GM21423 (cell line): ENCODE measurements around the gene ST3GAL4.

ENCODE experiments used
- ATAC-seq: cut with Tn5 transposase; IDR thresholded peaks from one replicate; pipeline ENCODE4 v1.9.1; 2021; ENCODE audit warnings: mild to moderate bottlenecking, moderate library complexity; ENCODE audit not compliant: unreplicated experiment

Gene ST3GAL4

DNA sequence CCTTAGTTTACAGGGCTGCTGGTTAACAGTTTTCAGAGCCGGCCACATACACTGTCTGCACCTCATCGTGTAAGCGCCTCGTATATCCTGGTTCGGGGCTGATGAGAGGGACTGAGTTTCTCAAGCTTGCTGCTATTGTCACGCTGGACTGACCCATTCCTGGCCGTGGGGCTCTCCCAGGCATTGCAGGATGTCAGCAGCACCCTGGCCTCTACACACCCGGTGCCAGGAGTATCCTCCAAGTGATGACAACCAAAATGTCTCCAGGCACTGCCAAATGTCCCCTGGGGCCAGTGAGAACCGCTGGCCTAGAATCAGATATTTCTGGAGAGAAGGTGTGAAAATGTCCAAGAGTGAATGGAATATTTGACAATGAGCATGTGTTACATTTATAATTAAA, 82.8 kb downstream of the ST3GAL4 start:
- ATAC-seq, result no peak

DNA sequence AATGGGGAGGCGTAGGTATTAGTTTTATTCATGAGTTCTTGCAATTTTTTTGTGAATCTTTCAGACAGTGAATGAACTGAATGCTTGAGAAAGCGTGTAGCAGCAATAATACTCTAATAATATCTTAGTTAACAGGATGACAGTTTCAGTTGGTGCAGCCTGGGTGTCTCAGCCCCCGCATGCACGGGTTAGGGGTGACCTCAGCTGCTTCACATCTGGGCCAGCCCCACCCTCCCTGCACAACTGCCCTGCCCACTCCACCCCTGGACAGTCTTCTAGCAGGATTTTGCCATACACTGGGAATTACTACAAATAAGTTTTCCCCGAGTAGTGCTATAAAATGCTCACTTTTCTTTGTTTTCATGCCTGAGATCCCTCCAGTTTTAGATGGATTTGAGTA, 83.2 kb downstream of the ST3GAL4 start:
- ATAC-seq, result no peak

DNA sequence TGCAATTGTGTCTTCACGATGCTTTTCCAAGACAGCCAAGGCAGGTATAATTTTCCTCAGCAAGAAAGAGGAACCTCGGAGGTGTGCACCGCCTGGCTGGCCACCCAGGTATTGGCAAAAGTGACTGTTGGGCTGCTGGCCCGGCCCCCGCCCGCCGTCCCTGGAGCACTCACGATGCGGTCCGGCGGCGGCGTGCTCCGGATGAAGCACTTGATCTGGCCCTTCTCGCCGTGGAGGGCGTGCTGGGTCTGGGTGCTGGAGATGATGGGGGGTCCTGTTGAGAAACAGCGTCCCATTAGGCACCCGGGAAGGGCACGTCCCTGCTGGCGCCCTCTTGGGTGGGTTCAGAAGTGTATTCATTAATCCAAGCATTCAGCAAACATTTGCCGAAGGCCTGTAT, 84.8 kb downstream of the ST3GAL4 start:
- ATAC-seq, result no peak

DNA sequence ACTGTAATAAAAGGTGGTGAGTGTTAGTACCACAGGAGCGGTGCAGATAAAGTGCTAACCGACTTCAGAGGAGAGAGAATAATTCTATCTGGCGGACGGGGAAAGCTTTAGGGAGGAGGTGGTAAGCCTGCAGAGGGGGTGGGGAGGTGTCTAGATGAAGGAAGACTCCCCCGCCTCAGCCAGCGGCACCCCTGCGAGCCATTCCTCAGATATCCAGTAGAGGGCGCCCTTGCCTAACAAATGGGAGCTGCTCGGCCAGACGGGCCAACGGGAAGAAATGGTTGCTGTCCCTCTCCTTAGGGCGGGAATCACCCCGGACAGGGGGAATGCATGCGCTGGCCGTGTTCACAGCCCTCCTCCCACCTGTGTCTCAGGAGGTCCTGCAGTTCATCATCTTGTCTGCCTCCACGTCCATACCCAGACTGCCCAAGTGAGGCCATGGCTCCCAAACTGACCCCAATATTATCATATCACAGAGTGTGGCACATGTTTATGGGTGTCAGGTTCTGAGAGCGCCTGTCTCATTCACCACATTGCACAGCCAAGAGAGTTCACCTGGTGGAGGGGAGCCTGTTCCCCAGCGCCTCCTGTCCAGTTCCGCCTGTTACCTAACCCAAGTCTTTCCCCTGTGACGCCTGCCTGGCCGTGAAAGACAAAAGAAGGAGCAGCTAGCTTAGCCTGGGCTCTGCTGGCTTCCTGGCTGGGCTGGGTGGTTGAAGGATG, 85.5 kb downstream of the ST3GAL4 start:
- ATAC-seq, result peak; percentile 71

DNA sequence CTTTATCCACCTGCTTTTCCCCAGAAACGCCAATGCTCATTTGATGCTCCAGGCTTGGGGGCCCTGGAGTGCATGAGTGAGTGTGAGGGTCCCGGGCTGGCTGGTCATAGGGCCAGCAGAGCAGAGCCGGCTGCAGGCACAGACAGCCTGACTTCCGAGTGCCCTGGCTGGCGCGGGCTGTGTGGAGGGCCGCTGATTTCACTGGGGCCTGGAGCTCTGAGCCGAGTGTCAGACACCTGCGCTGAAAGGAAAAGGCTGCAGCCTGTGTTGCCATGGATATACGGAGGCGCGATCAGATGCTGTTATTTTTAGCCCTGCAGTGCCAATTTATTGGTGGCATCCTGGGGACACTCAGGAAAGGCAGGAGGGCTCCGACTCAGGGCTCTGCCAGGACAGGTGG, 87.6 kb downstream of the ST3GAL4 start:
- ATAC-seq, result no peak

DNA sequence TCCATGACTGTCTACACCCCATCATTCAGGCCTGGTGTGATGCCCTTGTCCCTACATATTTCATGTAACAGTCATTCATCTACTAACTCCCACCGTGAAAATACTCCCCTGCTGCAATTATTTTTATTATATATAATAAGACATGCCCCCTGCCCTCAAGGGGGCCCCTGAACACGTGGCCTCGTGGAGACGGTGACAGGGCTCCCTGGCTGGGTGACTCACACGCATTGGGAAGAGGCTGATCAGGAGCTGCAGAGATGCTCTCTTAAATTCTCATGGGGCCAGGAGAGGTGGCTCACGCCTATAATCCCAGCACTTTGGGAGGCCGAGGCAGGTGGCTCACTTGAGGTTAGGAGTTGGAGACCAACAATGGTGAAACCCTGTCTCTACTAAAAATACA, 88.6 kb downstream of the ST3GAL4 start:
- ATAC-seq, result no peak

DNA sequence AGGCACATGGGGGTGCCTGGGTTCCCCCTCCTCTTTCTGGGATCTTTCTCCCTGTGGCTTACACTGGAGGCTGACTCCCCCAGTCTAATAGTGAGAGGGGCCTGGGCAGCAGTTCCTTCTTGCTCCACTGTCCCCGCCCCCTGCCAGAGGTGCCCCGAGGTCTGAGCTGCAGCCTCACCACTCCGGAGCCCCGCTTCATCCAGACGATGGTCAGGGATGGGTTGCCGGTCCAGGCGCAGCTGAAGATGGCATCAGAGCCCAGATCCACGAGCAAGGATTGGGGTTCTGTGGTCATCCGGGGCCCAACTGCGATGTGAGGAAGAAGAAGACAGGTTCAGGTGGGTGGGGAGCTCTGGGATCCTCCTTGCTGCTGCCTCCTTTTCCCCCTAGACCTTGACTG, 91.1 kb downstream of the ST3GAL4 start:
- ATAC-seq, result no peak

DNA sequence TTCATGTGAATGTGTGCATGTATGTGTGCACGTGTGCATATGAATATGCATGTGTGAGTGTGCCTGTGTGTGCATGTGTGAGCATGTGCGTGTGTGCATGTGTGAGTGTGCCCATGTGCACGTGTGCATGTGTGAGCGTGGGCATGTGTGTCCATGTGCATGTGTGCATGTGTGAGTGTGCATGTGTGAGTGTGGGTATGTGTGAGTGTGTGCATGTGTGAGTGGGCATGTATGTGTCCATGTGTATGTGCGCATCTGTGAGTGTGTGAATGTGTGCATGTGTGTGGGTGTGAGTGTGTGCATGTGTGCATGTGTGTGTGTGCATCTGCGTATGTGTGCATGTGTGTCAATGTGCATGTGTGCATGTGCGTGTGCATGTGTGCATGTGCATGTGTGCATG, 94.7 kb downstream of the ST3GAL4 start:
- ATAC-seq, result no peak

DNA sequence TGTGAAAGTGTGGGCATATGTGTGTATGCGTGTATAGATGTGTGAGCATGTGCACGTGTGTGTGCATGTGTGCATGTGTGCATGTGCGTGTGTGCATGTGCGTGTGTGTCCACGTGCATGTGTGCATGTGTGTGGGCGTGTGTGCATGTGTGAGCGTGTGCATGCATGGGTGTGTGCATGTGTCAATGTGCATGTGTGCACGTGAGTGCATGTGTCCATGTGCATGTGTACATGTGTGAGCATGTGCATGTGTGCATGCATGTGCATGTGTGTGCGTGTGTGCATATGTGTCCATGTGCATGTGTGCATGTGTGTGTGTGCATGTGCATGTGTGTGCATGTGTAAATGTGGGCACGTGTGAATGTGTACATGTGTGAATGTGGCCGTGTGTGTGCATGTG, 95.3 kb downstream of the ST3GAL4 start:
- ATAC-seq, result no peak

DNA sequence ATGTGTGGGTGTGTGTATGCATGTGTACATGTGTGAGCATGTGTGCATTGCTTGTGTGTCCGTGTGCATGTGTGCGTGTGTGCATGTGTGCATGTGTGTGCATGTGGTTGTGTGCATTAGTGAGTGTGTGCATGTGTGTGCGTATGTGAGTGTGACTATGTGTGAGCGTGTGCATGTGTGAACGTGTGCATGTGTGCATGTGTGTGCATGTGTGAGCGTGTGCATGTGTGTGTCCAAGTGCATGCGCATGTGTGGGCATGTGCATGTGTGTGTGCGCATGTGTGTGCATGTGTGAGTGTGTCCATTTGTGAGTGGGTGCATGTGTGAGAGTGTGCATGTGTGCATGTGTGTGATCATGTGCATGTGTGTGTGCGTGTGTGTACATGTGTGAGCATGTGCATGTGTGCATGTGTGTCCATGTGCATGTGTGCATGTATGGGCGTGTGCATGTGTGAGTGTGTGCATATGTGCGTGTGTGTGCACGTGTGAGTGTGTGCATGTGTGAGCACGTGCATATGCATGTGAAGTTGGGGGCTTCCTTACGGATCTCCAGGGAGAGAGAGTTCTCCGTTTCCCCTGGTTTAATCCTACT, 95.8 kb downstream of the ST3GAL4 start:
- no peak for ATAC-seq

DNA sequence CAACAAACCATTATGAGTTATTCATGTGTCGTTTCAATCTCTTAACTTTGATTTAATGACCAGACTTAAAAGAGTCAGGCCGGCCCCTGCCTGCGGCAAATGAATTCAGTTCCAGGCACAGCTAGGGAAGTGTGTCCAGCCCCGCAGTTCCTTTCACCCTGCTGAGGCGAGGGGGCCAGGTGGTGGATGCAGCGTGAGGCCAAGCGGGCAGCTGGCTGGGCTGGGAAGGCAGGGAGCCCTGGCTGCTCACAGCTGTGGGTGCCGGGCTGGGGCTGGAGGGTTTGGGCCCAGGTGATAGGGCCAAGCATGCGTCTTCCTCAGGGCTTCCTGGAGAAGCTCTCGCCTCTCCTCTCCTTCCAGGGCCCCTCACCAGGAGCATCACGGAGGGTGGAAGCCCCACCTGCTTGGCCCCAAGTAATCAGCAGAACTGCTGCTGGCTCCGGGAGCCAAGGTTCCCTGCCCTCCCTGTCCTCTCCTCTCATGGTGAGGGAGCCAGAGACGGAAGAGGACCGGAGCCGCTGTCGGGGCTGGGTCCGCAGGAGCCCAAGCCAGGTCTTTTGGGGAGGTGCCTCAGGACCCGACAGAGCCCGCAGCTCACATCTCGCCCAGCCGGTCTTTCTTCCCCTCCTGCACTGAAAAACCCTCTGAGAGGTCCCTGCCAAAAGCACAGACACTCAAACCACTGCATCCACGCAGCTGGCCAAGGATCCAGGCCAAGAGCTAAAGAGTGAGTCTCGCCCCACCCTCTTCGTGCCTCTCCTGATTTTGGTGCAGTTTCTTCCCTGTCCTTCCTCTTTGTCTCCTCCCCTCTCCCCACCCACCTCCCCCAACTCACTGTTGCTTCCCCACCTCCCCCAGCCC, 97.0 kb downstream of the ST3GAL4 start:
- ATAC-seq, result no peak

DNA sequence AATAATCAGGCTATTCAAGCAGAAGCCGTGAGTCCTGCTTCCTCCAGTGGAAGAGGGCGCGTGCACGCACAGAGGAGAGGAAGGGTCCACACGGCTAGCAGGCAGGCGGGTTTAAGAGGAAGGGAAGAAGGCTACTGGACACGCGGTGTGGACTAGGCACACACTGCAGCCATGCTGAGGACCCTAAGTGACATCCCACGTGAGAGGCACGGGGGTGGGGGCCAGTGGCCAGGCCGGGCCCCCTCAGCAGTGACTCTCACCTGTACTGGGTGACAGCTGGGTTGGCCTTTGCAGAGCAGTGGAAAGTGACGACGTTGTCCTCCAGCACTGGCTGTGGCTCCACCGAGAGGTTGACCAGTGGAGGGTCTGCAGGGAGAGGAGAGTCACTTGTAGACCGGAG, 100.6 kb downstream of the ST3GAL4 start:
- ATAC-seq, result no peak

DNA sequence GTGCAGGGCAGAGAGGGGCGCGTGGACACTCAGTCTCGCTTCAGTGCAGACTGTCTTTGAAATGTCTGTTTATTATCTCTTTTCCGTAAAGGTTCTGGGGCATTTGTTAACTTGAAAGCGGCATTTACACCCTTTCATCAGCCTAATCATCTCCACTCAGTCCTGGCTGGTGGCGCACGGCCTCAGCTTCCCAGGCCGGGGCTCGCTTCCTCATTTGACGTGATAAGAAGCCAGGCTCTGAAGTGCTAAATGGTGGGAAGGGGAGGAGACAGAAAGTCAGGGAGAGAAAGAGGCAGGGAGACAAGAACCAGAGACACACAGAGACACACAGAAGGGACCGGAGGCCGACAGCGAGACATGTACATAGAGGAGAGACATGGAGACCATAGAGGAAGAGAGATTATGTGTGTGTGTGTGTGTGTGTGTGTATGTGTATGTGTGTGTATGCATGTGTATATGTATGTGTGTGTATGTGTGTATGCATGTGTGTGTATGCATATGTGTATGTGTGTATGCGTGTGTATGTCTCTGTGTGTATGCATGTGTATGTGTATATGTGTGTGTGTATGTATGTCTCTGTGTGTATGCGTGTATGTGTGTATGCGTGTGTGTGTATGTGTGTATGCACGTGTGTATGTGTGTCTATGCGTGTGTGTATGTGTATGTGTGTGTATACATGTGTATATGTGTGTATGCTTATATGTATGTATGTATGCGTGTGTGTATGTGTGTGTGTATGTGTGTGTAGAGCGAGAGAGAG, 101.5 kb downstream of the ST3GAL4 start:
- ATAC-seq, result no peak

DNA sequence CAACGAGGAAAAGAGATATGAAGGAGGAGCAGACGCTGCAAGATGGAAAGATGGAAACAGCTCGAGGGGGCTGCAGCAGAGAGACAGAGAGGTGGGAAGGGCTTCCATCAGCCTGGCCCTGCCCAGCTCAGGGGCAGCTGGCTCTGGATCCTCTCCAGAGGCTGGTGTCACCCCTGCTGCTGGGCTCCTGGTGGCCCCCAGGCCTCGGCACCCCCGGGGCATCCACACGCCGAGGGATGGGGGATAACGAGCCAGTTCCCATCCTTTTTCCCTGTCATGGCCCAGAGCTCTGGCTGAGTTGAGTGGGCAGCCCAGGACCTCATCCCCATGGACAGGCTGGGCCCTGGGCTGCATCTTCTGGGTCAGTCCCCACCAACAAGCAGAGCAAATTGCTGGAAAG, 102.3 kb downstream of the ST3GAL4 start:
- ATAC-seq, result no peak

DNA sequence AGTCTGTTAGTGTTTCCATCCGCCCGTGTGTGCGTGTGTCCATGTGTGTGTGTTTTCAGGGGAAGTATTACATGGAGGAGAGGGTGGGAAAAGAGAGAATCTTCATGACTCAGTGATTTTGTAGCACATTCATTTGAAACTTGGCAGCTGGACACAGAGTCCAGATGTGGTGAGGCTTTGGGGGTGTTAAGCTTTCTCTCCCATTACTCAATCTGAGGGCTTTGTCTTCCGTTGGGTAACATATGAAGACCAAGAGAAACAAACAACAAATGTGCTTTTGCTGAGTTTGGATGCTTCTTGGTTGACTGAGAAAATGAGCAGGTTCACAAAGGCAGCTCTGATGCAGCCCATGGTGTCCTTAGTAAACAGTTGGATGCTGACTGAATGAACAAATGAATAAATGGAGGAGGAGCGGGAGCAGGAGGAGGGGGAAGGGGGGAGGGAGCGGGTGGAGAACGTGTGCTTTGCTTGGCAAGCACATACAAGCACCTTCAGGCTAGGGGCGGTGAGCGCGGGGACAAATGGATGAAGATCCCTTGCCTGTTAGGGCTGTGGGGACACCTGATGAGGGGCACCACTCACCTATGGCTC, 104.3 kb downstream of the ST3GAL4 start:
- no peak for ATAC-seq

DNA sequence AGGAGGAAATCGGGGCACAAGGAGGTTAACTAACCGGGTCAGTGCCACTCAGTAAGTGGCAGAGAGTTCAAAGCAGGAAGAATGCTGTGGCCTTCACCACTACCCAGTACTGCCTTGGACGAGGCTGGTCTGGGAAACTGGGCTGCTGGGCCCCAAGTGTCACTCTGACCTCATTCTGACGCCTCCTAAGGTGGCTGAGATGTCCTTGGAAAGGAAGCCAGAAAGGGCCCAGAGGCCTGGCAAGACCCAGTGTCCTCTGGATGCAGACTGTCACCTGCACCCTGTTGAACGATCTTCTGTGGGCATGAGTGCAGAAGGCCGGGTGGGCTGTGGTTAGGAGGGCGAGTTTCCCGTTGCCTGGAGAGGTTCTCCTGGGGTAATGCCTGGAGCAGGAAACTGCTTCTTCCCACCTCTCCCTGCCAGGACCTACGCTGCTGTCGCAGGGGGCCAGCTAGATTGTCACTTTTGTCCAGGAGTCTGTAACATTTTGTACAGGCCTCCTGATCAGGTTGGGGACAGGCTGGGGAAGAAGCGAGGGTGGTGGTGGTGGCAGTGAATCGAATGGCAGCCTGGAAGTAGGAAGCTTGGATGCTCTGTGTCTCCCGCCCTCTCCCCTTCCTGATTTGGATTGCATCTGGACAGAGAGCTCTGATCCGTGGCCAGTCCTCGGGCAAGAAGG, 105.1 kb downstream of the ST3GAL4 start:
- no peak for ATAC-seq

DNA sequence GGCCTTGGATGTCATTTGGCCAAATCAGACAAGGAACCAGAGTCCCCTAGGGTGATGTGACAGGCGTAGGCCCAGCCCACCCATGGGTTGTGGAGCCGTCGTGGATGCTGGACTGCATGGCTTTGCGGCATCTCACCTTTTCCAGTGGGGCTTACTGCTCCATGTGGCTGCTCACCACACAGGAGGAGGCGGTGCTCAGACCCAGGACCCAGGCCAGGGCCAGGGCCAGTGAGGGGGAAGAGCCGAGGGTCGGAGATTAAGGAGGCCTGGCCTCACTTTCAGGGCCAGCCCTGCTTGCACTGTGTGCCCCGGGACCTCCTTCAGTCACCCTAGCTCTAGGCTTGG, 105.6 kb downstream of the ST3GAL4 start:
- no peak for ATAC-seq

DNA sequence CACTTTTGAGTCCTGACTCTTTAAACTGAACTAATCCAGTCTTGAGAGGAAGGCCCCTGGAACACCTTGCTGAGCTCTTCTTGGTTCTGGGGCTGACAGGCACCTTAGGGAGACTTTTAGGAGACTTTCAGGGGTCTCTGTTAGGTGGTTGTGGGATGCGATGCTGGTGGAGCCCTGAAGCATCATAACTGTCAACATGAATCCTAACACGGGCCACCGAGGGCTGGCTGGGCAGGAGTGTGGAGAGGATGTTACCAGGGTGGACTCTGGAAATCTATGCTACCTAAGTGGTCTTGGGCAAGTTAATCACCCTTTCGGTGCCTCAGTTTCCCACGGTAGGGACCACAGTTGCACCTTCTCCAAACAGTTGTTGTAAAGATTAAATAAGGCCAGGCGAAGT, 106.5 kb downstream of the ST3GAL4 start:
- no peak for ATAC-seq

DNA sequence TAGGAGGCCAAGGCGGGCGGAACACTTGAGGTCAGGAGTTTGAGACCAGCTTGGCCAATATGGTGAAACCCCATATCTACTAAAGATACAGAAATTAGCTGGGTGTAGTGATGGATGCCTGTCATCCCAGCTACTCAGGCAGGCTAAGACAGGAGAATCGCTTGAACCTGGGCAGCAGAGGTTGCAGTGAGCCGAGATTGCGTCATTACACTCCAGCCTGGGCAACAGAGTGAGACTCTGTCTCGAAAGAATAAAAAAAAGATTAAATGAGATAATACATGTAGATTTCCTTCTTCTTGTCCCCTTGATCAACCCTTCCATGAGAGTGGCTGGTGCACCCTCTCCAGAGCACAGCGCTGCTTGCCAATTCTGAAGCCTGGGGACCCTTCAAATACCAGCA, 106.9 kb downstream of the ST3GAL4 start:
- ATAC-seq, result no peak
